Measurements from ENCODE around the gene ACSM2B.
"Not testable (repeated sequence)": the region's sequence is repeated elsewhere in the genome, so short reads cannot be mapped to it uniquely, and the experiment has no call there.

The ACSM2B gene

DNA sequence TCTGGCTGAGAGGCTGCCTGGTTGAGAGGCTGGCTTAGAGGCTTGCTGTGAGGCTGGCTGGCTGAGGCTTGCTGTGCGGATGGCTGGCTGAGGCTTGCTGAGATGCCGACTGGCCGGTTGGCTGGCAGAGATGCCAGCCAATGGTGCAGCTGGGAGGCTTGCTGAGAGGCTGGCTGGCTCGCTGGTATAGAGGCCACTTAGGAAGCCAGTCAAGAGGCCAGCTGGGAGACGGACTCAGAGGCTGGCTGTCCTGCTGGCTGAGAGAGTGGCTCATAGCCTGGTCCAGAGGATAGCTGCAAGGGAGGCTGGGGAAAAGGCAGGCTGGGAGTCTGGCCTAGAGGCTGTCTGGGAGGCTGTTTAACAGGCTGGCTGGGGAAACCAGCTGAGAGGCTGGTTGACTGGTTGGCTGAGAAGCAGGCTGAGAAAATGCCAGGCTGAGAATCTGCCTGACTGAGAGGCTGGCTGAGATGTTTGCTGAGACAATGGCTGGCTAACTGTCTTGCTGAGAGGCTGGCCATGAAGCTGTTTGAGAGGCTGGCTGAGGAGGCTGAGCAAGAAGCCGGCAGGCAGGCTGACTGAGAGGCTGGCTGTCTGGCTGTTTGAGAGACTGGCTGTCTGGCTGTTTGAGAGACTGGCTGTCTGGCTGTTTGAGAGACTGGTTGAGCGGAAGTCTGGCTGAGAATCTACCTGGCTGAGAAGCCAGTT lies 37.5 kb upstream of the ACSM2B start:
- no peaks in the 10 kb centered on the region for H3K9me3 ChIP-seq (ENCODE audit: control insufficient read depth in 1 of 2, low read length in 2 of 2)
- no peak overlapping the region for H3K27ac ChIP-seq (ENCODE audit: low read depth, low read length)
- no peaks in the 10 kb centered on the region for H3K4me1 ChIP-seq (ENCODE audit: control insufficient read depth in 1 of 2, insufficient read depth in 2 of 2, low read length in 2 of 2)
- no peaks in the 10 kb centered on the region for H3K36me3 ChIP-seq (ENCODE audit: control insufficient read depth in 1 of 2, insufficient read depth in 2 of 2, low read length in 2 of 2)
- no peak overlapping the region for H3K9ac ChIP-seq (ENCODE audit: low read depth in 1 of 2, low read length in 2 of 2)
- no peak overlapping the region for H3K4me3 ChIP-seq (ENCODE audit: low read depth in 1 of 2, low read length in 2 of 2)
- no peaks in the 10 kb centered on the region for H3K27me3 ChIP-seq (ENCODE audit: control insufficient read depth in 1 of 2, insufficient read depth in 2 of 2, low read length in 2 of 2)

DNA sequence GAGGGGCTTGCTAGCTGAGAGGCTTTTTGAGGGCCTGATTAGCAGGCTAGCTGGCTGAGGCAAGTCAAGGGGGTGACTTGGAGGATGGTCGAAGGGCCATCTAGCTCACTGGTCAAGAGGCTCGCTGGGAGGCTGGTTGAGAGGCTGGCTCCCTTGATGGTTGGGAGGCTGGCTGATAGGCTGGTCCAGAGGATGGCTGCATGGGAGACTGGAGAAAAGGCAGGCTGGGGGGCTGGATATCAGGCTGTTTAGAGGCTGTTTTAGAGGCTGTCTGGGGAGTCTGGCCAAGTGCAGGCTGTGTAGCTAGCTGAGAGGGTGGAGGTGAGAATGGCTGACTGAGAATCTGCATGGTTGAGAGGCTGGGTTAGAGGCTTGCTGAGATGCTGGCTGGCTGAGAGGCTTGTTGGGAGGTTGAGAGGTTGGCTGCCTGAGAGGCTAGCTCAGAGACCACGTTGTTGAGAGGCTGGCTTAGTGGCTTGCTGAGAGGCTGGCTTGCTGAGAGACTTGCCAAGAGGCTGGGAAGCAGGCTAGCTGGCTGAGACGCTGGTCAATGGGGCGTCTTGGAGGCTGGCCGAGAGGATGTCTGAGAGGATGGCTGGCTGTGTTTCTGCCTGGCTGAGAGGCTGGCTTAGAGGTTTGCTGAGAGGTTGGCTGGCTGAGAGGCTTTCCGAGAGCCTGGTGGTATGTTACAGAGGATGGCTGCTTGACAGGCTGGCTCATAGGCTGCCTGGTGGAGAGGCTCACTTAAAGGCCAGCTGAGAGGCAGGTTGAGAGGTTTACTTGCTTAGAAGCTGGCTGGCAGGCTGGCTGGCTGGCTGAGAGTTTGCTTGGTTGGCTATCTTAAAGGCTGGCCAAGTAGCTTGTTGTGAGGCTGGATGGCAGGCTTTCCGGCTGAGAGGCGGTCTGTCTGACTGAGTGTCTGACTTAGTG lies 36.6 kb upstream of the ACSM2B start:
- H3K4me3 ChIP-seq (ENCODE audit: low read depth in 1 of 2, low read length in 2 of 2): no peak overlapping the region
- H3K9ac ChIP-seq (ENCODE audit: low read depth in 1 of 2, low read length in 2 of 2): no peak overlapping the region
- no peaks in the 10 kb centered on the region for H3K9me3 ChIP-seq (ENCODE audit: control insufficient read depth in 1 of 2, low read length in 2 of 2)
- no peaks in the 10 kb centered on the region for H3K36me3 ChIP-seq (ENCODE audit: control insufficient read depth in 1 of 2, insufficient read depth in 2 of 2, low read length in 2 of 2)
- H3K4me1 ChIP-seq (ENCODE audit: control insufficient read depth in 1 of 2, insufficient read depth in 2 of 2, low read length in 2 of 2): no peaks in the 10 kb centered on the region
- no peak overlapping the region for H3K27ac ChIP-seq (ENCODE audit: low read depth, low read length)
- no peaks in the 10 kb centered on the region for H3K27me3 ChIP-seq (ENCODE audit: control insufficient read depth in 1 of 2, insufficient read depth in 2 of 2, low read length in 2 of 2)

DNA sequence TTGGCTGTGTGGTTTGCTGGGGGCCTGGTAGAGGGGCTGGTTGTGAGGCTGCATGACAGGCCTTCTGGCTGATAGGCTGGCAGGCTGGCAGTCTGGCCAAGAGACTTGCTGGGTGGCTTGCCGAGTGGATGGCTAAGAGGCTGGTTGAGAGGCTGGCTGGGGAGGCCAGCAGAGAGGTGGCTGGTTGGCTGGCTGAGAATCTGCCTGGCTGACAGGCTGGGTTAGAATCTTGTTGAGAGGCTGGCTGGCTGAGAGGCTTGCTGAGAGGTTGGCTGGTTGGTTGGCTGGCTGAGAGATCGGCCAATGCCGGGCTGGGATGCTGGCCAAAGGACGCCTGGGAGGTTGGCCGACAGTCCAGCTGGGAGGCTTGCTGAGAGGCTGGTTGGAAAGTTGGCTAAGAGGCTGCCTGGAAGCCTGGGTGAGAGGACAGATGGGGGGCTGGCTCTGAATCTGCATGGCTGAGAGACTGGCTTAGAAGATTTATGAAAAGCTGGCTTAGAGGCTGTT lies 35.9 kb upstream of the ACSM2B start:
- H3K27ac ChIP-seq (ENCODE audit: low read depth, low read length): no peak overlapping the region
- no peak overlapping the region for H3K4me3 ChIP-seq (ENCODE audit: low read depth in 1 of 2, low read length in 2 of 2)
- no peaks in the 10 kb centered on the region for H3K27me3 ChIP-seq (ENCODE audit: control insufficient read depth in 1 of 2, insufficient read depth in 2 of 2, low read length in 2 of 2)

DNA sequence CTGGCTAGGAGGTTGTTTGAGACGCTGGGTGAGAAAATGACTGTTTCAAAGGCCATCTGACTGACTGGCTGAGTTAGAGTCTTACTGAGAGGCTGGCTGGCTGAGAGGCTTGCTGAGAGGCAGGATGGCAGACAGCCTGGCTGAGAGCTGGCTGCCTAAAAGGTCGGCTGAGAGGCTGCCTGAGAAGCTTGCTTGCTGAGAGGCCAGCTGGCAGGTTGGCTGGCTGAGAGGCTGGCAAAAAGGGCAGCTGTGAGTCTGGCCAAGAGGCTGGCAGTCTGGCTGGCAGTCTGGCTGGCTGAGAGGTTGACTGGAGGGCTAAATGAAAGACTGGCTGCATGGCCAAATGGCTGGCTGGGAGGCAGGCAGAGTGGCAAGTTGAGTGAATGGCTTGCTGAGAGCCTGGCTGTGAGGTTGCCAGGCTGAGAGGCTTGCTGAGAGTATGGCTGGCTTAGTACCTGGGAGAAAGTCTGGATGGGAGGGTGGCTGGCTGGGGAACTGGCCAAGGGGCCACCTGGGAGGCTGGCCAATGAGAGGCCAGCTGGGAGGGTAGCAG lies 35.3 kb upstream of the ACSM2B start:
- Histone ChIP-seq H3K27me3 (ENCODE audit: control insufficient read depth in 1 of 2, insufficient read depth in 2 of 2, low read length in 2 of 2) (no peaks in the 10 kb centered on the region), H3K9me3 (ENCODE audit: control insufficient read depth in 1 of 2, low read length in 2 of 2) (no peaks in the 10 kb centered on the region), H3K4me1 (ENCODE audit: control insufficient read depth in 1 of 2, insufficient read depth in 2 of 2, low read length in 2 of 2) (no peaks in the 10 kb centered on the region), H3K9ac (ENCODE audit: low read depth in 1 of 2, low read length in 2 of 2) (no peak overlapping the region), H3K36me3 (ENCODE audit: control insufficient read depth in 1 of 2, insufficient read depth in 2 of 2, low read length in 2 of 2) (no peaks in the 10 kb centered on the region), H3K27ac (ENCODE audit: low read depth, low read length) (no peak overlapping the region), H3K4me3 (ENCODE audit: low read depth in 1 of 2, low read length in 2 of 2) (no peak overlapping the region)

More for the DNA sequence above, 35.9 kb upstream of the ACSM2B start:
- H3K9me3 ChIP-seq (ENCODE audit: control insufficient read depth in 1 of 2, low read length in 2 of 2): no peaks in the 10 kb centered on the region
- no peaks in the 10 kb centered on the region for H3K4me1 ChIP-seq (ENCODE audit: control insufficient read depth in 1 of 2, insufficient read depth in 2 of 2, low read length in 2 of 2)
- H3K36me3 ChIP-seq (ENCODE audit: control insufficient read depth in 1 of 2, insufficient read depth in 2 of 2, low read length in 2 of 2): no peaks in the 10 kb centered on the region
- H3K9ac ChIP-seq (ENCODE audit: low read depth in 1 of 2, low read length in 2 of 2): no peak overlapping the region

DNA sequence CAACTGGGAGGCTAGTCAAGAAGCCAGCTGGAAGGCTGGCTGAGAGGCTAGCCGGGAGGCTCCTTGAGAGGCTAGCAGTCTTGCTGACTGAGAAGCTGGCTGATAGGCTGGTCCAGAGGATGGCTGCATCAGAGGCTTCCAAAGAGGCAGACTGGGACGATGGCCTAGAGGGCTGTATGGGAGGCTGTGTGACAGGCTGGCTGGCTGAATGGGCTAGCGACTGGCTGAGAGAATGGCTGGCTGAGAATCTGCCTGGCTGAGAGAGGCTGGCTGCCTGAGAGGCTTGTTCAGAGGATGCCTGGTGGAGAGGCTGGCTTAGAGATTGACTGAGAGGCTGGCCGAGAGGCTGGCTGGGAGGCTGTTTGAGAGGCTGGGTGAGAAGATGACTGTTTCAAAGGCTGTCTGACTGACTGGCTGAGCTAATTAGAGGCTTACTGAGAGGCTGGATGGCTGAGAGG lies 34.8 kb upstream of the ACSM2B start:
- Histone ChIP-seq H3K9me3 (ENCODE audit: control insufficient read depth in 1 of 2, low read length in 2 of 2) (no peaks in the 10 kb centered on the region), H3K27ac (ENCODE audit: low read depth, low read length) (no peak overlapping the region), H3K27me3 (ENCODE audit: control insufficient read depth in 1 of 2, insufficient read depth in 2 of 2, low read length in 2 of 2) (no peaks in the 10 kb centered on the region), H3K4me1 (ENCODE audit: control insufficient read depth in 1 of 2, insufficient read depth in 2 of 2, low read length in 2 of 2) (no peaks in the 10 kb centered on the region), H3K36me3 (ENCODE audit: control insufficient read depth in 1 of 2, insufficient read depth in 2 of 2, low read length in 2 of 2) (no peaks in the 10 kb centered on the region), H3K9ac (ENCODE audit: low read depth in 1 of 2, low read length in 2 of 2) (no peak overlapping the region), H3K4me3 (ENCODE audit: low read depth in 1 of 2, low read length in 2 of 2) (no peak overlapping the region)

DNA sequence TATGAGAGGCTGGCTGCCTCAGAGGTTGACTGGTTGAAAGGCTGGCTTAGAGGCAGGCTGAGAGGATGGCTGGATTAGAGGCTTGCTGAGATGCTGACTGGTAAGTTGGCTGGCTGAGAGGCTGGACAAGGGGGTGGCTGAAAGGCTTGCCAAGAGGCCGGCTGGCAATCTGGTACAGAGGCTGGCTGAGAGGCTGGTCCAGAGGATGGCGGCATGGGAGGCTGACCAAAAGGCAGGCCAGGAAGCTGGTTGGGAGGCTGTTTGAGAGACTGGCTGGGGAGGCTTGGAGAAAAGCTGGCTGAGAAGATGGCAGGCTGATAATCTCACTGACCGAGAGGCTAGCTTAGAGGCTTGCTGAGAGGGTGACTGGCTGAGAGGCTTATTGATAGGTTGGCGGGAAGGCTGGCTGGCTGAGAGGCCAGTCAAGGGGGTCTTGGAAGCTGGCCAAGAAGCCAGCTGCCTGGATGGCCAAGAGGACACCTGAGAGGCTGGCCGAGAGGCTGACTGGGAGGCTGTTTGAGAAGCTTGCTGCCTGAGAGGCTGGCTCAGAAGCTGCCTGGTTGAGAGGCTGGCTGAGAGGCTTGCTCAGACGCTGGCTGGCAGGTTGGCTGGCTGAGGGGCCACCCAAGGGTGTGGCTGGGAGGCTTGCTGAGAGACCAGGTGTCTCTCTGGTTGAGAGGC lies 34.2 kb upstream of the ACSM2B start:
- Histone ChIP-seq H3K36me3 (ENCODE audit: control insufficient read depth in 1 of 2, insufficient read depth in 2 of 2, low read length in 2 of 2) (no peaks in the 10 kb centered on the region), H3K27ac (ENCODE audit: low read depth, low read length) (no peak overlapping the region), H3K9ac (ENCODE audit: low read depth in 1 of 2, low read length in 2 of 2) (no peak overlapping the region), H3K4me1 (ENCODE audit: control insufficient read depth in 1 of 2, insufficient read depth in 2 of 2, low read length in 2 of 2) (no peaks in the 10 kb centered on the region), H3K9me3 (ENCODE audit: control insufficient read depth in 1 of 2, low read length in 2 of 2) (no peaks in the 10 kb centered on the region), H3K4me3 (ENCODE audit: low read depth in 1 of 2, low read length in 2 of 2) (no peak overlapping the region), H3K27me3 (ENCODE audit: control insufficient read depth in 1 of 2, insufficient read depth in 2 of 2, low read length in 2 of 2) (no peaks in the 10 kb centered on the region)

DNA sequence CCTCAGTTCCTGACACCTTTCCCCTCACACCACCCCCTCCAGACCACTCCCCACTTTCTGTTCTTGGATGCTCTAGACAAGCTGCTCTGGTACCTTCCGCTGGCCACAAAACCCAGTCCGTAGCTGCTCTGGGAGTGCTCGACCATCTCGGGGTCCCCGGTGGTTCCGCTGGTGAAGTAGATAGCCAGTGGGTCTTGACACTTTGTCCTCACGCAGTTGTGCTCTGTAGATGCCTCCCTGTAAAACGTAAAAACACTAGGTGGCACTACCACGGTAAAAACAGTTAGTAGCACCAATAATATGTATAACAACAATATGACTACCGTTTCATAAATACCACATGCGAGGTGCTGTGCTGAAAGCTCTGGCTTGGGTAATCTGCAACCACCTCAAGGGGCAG lies 26.0 kb upstream of the ACSM2B start:
- H3K4me3 ChIP-seq (ENCODE audit: low read depth in 1 of 2, low read length in 2 of 2); H3K27ac ChIP-seq (ENCODE audit: low read depth, low read length); H3K9me3 ChIP-seq (ENCODE audit: control insufficient read depth in 1 of 2, low read length in 2 of 2); H3K9ac ChIP-seq (ENCODE audit: low read depth in 1 of 2, low read length in 2 of 2); H3K27me3 ChIP-seq (ENCODE audit: control insufficient read depth in 1 of 2, insufficient read depth in 2 of 2, low read length in 2 of 2); H3K4me1 ChIP-seq (ENCODE audit: control insufficient read depth in 1 of 2, insufficient read depth in 2 of 2, low read length in 2 of 2); H3K36me3 ChIP-seq (ENCODE audit: control insufficient read depth in 1 of 2, insufficient read depth in 2 of 2, low read length in 2 of 2): not testable (repeated sequence)

DNA sequence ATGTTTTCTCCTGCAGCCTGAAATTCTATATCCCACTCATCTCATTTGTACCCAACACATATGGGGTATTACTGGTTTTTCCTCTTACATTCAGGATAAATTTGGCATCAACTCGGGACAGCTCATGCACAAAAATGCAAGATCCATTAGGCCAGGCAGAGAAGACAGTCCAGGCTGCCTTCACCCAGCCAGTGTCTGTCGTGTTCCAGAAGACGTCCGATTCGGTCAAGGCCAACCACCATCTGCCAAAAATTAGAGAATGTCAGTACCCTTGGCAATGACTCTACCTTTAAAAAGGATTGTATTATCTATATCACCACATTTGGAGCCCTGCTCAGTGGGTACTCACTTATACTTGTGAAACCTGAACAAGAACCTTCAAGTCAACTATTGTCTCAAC lies 23.3 kb upstream of the ACSM2B start:
- H3K9me3 ChIP-seq (ENCODE audit: control insufficient read depth in 1 of 2, low read length in 2 of 2); H3K36me3 ChIP-seq (ENCODE audit: control insufficient read depth in 1 of 2, insufficient read depth in 2 of 2, low read length in 2 of 2); H3K4me3 ChIP-seq (ENCODE audit: low read depth in 1 of 2, low read length in 2 of 2); H3K27ac ChIP-seq (ENCODE audit: low read depth, low read length); H3K9ac ChIP-seq (ENCODE audit: low read depth in 1 of 2, low read length in 2 of 2); H3K27me3 ChIP-seq (ENCODE audit: control insufficient read depth in 1 of 2, insufficient read depth in 2 of 2, low read length in 2 of 2); H3K4me1 ChIP-seq (ENCODE audit: control insufficient read depth in 1 of 2, insufficient read depth in 2 of 2, low read length in 2 of 2): not testable (repeated sequence)

DNA sequence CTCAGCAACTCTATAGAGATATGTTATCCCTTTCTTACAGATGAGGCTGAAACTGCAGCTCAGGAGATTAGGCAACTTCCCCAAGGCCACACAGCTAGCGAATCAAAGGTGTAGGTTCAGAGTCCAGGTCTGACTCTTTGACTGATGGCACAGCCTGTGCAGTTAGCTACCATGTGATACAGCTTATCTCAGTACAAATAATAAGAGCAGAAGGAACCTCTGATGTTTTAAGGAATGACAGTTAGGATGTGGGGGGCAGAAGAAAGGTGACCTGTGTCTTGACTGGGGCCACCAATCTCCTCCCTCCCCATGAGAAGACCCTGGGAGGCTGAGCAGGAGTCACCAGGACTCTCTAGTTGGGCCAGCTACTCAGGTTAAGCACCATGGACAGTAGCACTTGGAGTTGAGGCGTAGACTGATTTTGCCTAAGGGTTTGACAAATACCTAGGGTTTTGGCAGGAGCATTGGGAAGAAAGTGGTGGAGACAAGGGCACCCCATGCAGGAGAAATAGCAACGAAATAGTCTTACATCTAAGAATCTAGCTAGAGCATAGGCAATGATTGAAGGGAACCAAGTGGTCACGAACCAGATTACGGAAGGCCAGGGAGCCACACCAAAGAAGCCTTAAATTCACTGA lies 22.8 kb upstream of the ACSM2B start:
- H3K9me3 ChIP-seq (ENCODE audit: control insufficient read depth in 1 of 2, low read length in 2 of 2): no peaks in the 10 kb centered on the region

More for the DNA sequence above, 22.8 kb upstream of the ACSM2B start:
- Histone ChIP-seq H3K9ac (ENCODE audit: low read depth in 1 of 2, low read length in 2 of 2) (no peak overlapping the region), H3K36me3 (ENCODE audit: control insufficient read depth in 1 of 2, insufficient read depth in 2 of 2, low read length in 2 of 2) (no peaks in the 10 kb centered on the region), H3K27ac (ENCODE audit: low read depth, low read length) (no peak overlapping the region), H3K27me3 (ENCODE audit: control insufficient read depth in 1 of 2, insufficient read depth in 2 of 2, low read length in 2 of 2) (no peaks in the 10 kb centered on the region), H3K4me3 (ENCODE audit: low read depth in 1 of 2, low read length in 2 of 2) (no peak overlapping the region), H3K4me1 (ENCODE audit: control insufficient read depth in 1 of 2, insufficient read depth in 2 of 2, low read length in 2 of 2) (peaks cover 0 to 5% of the 10 kb centered on the region in 2 donors)

Measured in duodenal mucosa (tissue), 2 donors.